ENCODE measurements around the gene ANKRD27. TPM values are rescaled to one million over a fixed set of nuclear protein-coding genes. Genes with fewer than 3 reads are reported as not detected.

Gene ANKRD27
- total RNA-seq, 3 donors from 2014 or later = 26.9 to 33.8 (median 30.4) TPM

- peaks cover 3 to 6% of the 10 kb centered on the region in 2 donors for H3K4me1 ChIP-seq
- no peak overlapping the region for H3K27ac ChIP-seq
Measured at GRCh38 chr19:32676186-32676894, 1.4 kb upstream of the ANKRD27 start.

GRCh38 chr19:32675720-32676185, 773 bp upstream of the ANKRD27 start, which contains the start of gene RGS9BP:
Gene RGS9BP, plus strand, starts transcription at chr19:32675848. Its CDS starts 416 bp downstream, at chr19:32676264.
- Histone ChIP-seq H3K4me1 (peaks cover 3 to 6% of the 10 kb centered on the region in 2 donors), H3K27ac (peak within 1 kb of the TSS; percentile 75 to 84)

More at GRCh38 chr19:32676186-32676894, 1.4 kb upstream of the ANKRD27 start:
- H3K27me3 ChIP-seq = peaks cover 3 to 12% of the 10 kb centered on the region in 2 donors
- intact Hi-C loops (cut with DNase I; ENCODE audit: low total_unique reads) = no loop called here
- no peak for DNase-seq (ENCODE audit: low spot score in 2 of 2)
- peak overlapping the region; percentile 92 to 95 (median 93) for H3K4me3 ChIP-seq
- no peak for TF ChIP-seq POLR2A (IDR thresholded peaks at IDR 0.05)
- no peak for TF ChIP-seq POLR2AphosphoS5 (IDR thresholded peaks at IDR 0.05)
- TF ChIP-seq CTCF (IDR thresholded peaks at IDR 0.05) = no peak
- no peaks in the 10 kb centered on the region for H3K36me3 ChIP-seq
- no peaks in the 10 kb centered on the region for H3K9me3 ChIP-seq

GRCh38 chr19:32674153-32674930, 638 bp downstream of the ANKRD27 start:
- Histone ChIP-seq H3K36me3 (no peaks in the 10 kb centered on the region), H3K27me3 (peaks cover 3 to 12% of the 10 kb centered on the region in 2 donors), H3K9me3 (no peaks in the 10 kb centered on the region), H3K4me3 (peak overlapping the region; percentile 92 to 95 (median 93)), H3K27ac (peak overlapping the region; percentile 75 to 84), H3K4me1 (peaks cover 3 to 6% of the 10 kb centered on the region in 2 donors)
- no peak for DNase-seq (ENCODE audit: low spot score in 2 of 2)
- intact Hi-C loops (cut with DNase I; ENCODE audit: low total_unique reads) = no loop called here
- TF ChIP-seq CTCF (IDR thresholded peaks at IDR 0.05) (no peak), POLR2A (IDR thresholded peaks at IDR 0.05) (no peak), POLR2AphosphoS5 (IDR thresholded peaks at IDR 0.05) (no peak)

More at GRCh38 chr19:32675720-32676185, 773 bp upstream of the ANKRD27 start, which contains the start of gene RGS9BP:
- intact Hi-C loops (cut with DNase I; ENCODE audit: low total_unique reads) = no loop called here
- DNase-seq (ENCODE audit: low spot score in 2 of 2) = peak; percentile 58 to 69
- H3K27me3 ChIP-seq = peaks cover 3 to 12% of the 10 kb centered on the region in 2 donors
- TF ChIP-seq POLR2AphosphoS5 (IDR thresholded peaks at IDR 0.05) = no peak
- no peaks in the 10 kb centered on the region for H3K36me3 ChIP-seq
- H3K9me3 ChIP-seq = no peaks in the 10 kb centered on the region
- peak within 1 kb of the TSS; percentile 92 to 95 (median 93) for H3K4me3 ChIP-seq

GRCh38 chr19:32673573-32673972, 1.4 kb downstream of the ANKRD27 start:
- DNase-seq (ENCODE audit: low spot score in 2 of 2) = no peak
- intact Hi-C loops (cut with DNase I; ENCODE audit: low total_unique reads) = no loop called here

More at GRCh38 chr19:32673573-32673972, 1.4 kb downstream of the ANKRD27 start:
- Histone ChIP-seq H3K27ac (no peak overlapping the region), H3K36me3 (no peaks in the 10 kb centered on the region), H3K27me3 (peaks cover 3 to 12% of the 10 kb centered on the region in 2 donors), H3K4me3 (peak overlapping the region in 1 of 3 donors; percentile 92), H3K4me1 (peaks cover 3 to 6% of the 10 kb centered on the region in 2 donors), H3K9me3 (no peaks in the 10 kb centered on the region)
- TF ChIP-seq CTCF (IDR thresholded peaks at IDR 0.05) = no peak
- no peak for TF ChIP-seq POLR2AphosphoS5 (IDR thresholded peaks at IDR 0.05)
- TF ChIP-seq POLR2A (IDR thresholded peaks at IDR 0.05) = no peak
